Glutamatergic neuron (in vitro differentiated cells): Measurements from ENCODE around the gene GRK4. TPM values are rescaled to one million over a fixed set of nuclear protein-coding genes. Genes with fewer than 3 reads are reported as not detected.
"Not testable (repeated sequence)": the region's sequence is repeated elsewhere in the genome, so short reads cannot be mapped to it uniquely, and the experiment has no call there.

Experiments used
- DNase-seq: peaks from one replicate; pipeline ENCODE4 v3.0.0; 2022
- H3K27ac Mint-ChIP-seq: one replicate; pipeline ENCODE4 v1.8.0; 2020; ENCODE audit warnings: mild to moderate bottlenecking, mixed read lengths, inconsistent platforms; ENCODE audit not compliant: unreplicated experiment
- H3K27me3 Mint-ChIP-seq: one replicate; pipeline ENCODE4 v1.8.0; 2020; ENCODE audit warnings: mild to moderate bottlenecking, moderate library complexity, mixed read lengths, inconsistent platforms; ENCODE audit not compliant: unreplicated experiment
- H3K36me3 Mint-ChIP-seq: one replicate; pipeline ENCODE4 v1.8.0; 2020; ENCODE audit warnings: mild to moderate bottlenecking, mixed read lengths, inconsistent platforms; ENCODE audit not compliant: unreplicated experiment
- H3K4me1 Mint-ChIP-seq: one replicate; pipeline ENCODE4 v1.8.0; 2020; ENCODE audit warnings: mild to moderate bottlenecking, low read depth, mixed read lengths, inconsistent platforms; ENCODE audit not compliant: unreplicated experiment
- H3K4me3 Mint-ChIP-seq: one replicate; pipeline ENCODE4 v1.8.0; 2020; ENCODE audit warnings: mild to moderate bottlenecking, mixed read lengths, inconsistent platforms; ENCODE audit not compliant: unreplicated experiment
- H3K9me3 Mint-ChIP-seq: one replicate; pipeline ENCODE4 v1.8.0; 2020; ENCODE audit warnings: mild to moderate bottlenecking, moderate library complexity, mixed read lengths, inconsistent platforms; ENCODE audit not compliant: unreplicated experiment
- CTCF ChIP-seq: fragments of 200-600 bp; sonication (generic); IDR thresholded peaks from one replicate; pipeline ENCODE4 v1.5.0; 2021; ENCODE audit not compliant: partially characterized antibody, unreplicated experiment
- total RNA-seq: library from RNA; stranded (reverse); fragmentation: NEBNext Ultra II Directional; extraction: Animal tissue kit (Norgen Biotek cat#: 25700); gene quantifications from one replicate; pipeline ENCODE4 v1.2.1, GENCODE V29; 2021; ENCODE audit not compliant: unreplicated experiment

The GRK4 gene
- total RNA-seq, 1 donor from 2014 or later, result 34.5 TPM

GRCh38 chr4:3044870-3045819 is 81.8 kb downstream of the GRK4 start:
- Mint-ChIP-seq H3K36me3 (no peaks in the 10 kb centered on the region), H3K4me1 (no peaks in the 10 kb centered on the region), H3K9me3 (no peaks in the 10 kb centered on the region), H3K27ac (no peak overlapping the region), H3K4me3 (no peak overlapping the region), H3K27me3 (peaks cover 2% of the 10 kb centered on the region)
- no peak for DNase-seq
- TF ChIP-seq CTCF, result no peak

DNA sequence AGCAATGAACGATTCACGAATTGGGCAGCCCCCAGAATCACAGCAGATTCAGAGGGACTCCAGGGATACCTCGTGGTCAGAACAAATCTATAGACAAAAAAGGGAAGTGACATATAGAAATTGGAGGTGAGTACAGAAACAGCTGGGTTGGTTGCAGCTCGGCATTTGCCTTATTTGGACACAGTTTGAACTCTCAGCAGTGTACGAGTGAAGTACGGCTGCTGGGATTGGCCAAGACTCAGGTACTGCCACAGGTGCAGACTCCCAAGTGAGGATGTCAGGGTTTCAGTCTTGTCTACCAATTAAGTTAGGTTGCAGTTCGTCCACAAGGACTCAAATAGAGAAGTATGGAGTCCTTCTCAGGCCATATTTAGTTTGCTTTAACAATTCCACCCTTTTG is 82.8 kb downstream of the GRK4 start:
- DNase-seq, result no peak
- Mint-ChIP-seq H3K9me3 (no peaks in the 10 kb centered on the region), H3K36me3 (no peaks in the 10 kb centered on the region), H3K27me3 (peaks cover 2% of the 10 kb centered on the region), H3K4me3 (no peak overlapping the region), H3K4me1 (no peaks in the 10 kb centered on the region), H3K27ac (no peak overlapping the region)
- no peak for TF ChIP-seq CTCF

DNA sequence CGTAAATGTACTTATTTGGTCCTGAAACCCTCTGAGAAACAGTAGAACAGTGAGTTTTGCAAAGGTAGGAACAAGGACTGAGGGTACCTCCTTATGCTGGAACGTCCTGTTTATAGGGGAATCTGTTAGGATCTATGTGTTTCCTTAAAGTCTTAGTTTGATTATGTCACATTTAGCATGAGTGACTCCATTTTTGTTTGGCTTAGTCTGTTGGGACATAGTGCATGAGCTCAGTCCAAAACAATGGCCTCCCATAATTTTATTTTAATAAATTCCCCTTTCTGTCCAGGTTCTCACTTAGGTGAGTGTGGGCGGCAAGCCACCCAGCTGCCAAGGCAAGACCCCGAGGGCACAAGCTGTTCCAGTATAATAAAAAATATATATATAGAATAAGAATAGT is 83.3 kb downstream of the GRK4 start:
- no peak overlapping the region for H3K4me3 Mint-ChIP-seq
- H3K27me3 Mint-ChIP-seq, result peaks cover 2% of the 10 kb centered on the region
- no peaks in the 10 kb centered on the region for H3K36me3 Mint-ChIP-seq
- DNase-seq, result no peak
- H3K27ac Mint-ChIP-seq, result no peak overlapping the region
- no peaks in the 10 kb centered on the region for H3K4me1 Mint-ChIP-seq
- no peak for TF ChIP-seq CTCF
- H3K9me3 Mint-ChIP-seq, result no peaks in the 10 kb centered on the region

DNA sequence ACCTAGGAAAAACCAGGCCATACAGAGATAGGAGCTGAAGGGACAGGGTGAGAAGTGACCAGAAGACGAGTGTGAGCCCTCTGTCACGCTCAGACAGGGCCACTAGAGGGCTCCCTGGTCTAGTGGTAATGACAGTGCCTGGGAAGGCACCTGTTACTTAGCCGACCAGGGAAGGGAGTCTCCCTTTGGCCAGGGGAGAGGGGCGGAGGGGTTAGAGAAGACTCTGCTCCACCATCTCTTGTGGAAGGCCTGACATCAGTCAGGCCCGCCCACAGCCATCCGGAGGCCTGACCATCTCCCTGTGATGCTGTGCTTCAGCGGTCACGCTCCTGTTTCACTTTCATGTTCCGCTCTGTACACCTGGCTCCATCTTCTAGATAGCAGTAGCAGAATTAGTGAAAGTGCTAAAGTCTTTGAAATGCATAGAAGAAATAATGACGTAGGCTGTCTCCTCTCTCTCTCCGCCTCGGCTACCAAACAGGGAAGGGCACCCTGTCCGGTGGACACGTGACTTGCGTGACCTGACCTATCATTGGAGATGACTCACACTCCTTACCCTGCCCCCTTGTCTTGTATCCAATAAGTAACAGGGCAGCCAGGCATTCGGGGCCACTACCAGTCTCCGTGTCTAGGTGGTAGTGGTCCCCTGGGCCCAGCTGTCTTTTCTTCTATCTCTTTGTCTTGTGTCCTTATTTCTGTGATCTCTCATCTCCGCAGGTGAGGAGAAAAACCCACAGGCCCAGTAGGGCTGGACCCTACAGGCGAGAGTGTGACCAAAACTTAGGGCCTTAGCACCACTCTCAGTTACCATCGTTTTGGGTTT is 84.3 kb downstream of the GRK4 start:
- Mint-ChIP-seq H3K36me3 (no peaks in the 10 kb centered on the region), H3K4me1 (no peaks in the 10 kb centered on the region), H3K4me3 (no peak overlapping the region), H3K27ac (no peak overlapping the region), H3K27me3 (no peaks in the 10 kb centered on the region), H3K9me3 (no peaks in the 10 kb centered on the region)
- DNase-seq, result peak; percentile 84
- peak; percentile 72 for TF ChIP-seq CTCF

DNA sequence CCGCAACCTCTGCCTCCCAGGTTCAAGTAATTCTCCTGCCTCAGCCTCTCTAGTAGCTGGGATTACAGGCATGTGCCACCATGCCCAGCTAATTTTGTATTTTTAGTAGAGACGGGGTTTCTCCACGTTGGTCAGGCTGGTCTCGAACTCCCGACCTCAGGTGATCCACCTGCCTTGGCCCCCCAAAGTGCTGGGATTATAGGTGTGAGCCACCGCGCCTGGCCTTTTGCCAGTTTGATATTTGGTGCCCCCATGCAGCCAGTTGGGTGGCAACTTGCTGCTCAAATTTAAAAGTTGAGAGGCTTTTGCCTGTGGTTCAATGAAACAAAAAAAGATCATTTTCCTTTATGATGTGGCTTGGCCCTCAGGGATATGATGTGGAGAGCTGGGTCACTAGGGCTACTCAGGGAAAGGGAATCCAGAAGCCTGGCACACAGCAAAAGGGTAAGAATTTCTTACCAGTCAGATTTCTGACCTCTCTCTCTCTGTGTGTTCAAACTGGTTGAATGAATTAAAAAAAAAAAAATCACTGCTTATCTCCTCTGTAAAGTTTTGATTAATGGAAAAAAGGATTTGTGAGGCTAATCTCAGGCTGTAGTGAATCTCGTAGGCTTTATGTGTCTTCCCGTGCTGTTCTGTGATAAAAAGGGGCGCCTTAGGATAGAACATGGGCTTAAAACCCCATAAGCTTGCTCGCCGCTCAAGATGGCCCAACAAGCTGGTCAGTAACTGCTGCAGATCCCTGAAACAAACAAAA is 87.9 kb downstream of the GRK4 start:
- not testable (repeated sequence) for H3K4me1 Mint-ChIP-seq, H3K9me3 Mint-ChIP-seq, H3K27me3 Mint-ChIP-seq, DNase-seq, H3K27ac Mint-ChIP-seq, H3K4me3 Mint-ChIP-seq
- peaks cover 16% of the 10 kb centered on the region for H3K36me3 Mint-ChIP-seq
